ENCODE results near the gene TRAPPC6A. TPM values are rescaled to one million over a fixed set of nuclear protein-coding genes. Genes with fewer than 3 reads are reported as not detected.
A peak's percentile ranks its signal among the peaks of the same experiment; 100 is the strongest.

TRAPPC6A gene
- total and polyA plus RNA-seq, 2 of the 13 experiments (the other 11 are each of a cell fraction or from before 2014, with no cell fraction given), result 6.5 to 21.0 TPM

DNA sequence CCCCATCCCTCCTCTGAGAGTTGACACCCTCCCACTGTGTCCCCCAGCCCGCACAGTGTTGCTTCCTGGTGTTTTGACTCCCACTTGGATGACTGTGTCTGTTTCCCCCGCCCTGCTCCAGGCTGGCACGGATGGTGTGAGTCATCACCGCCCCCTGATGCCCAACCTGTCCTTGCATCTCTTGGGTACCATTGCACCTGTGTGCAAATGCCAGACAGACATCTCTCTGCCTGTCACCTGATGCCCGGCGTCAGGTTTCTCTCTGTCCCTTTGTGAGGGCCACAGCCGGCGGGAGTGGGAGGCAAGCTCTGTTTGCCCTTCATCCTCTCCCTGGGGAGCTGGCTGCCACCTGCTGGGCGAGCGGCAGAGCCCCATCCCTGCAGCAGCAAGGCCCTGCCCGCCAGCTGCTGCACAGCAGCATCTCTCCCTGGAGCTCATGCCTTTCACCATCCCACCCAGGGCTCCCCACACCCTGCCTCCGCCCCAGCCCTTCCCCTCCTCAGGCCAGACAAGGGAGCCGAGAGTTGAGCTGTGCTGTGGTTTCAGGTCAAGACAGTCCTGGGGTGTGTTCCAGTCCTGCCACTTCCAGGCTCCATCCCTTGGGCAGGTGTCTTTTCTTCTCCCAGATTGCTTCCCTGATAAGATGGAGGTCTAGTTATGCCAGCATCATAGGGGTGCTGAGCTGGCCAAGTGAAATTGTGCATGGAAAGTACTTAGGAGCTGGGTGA, 47.0 kb downstream of the TRAPPC6A start (continued):
- TF ChIP-seq HNRNPLL (IDR thresholded peaks at IDR 0.05; ENCODE audit: low read depth, low read length, poor library complexity, severe bottlenecking), result no peak
- TF ChIP-seq POGZ (CRISPR knock-in tag; IDR thresholded peaks at IDR 0.05), result no peak
- TF ChIP-seq ZNF468 (CRISPR knock-in tag; IDR thresholded peaks at IDR 0.05), result no peak
- TF ChIP-seq, protein P1, sequence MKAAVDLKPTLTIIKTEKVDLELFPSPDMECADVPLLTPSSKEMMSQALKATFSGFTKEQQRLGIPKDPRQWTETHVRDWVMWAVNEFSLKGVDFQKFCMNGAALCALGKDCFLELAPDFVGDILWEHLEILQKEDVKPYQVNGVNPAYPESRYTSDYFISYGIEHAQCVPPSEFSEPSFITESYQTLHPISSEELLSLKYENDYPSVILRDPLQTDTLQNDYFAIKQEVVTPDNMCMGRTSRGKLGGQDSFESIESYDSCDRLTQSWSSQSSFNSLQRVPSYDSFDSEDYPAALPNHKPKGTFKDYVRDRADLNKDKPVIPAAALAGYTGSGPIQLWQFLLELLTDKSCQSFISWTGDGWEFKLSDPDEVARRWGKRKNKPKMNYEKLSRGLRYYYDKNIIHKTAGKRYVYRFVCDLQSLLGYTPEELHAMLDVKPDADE (CRISPR knock-in tag; IDR thresholded peaks at IDR 0.05), result no peak
- TF ChIP-seq ZNF720 (CRISPR knock-in tag; IDR thresholded peaks at IDR 0.05), result no peak
- TF ChIP-seq ZFP1 (CRISPR knock-in tag; IDR thresholded peaks at IDR 0.05), result no peak
- no peak for TF ChIP-seq ZSCAN30 (CRISPR knock-in tag; IDR thresholded peaks at IDR 0.05)
- no peak for TF ChIP-seq PHF8 (CRISPR knock-in tag; IDR thresholded peaks at IDR 0.05)
- no peak for TF ChIP-seq ZNF207 (IDR thresholded peaks at IDR 0.05; ENCODE audit: borderline replicate concordance)
- TF ChIP-seq, protein P2, sequence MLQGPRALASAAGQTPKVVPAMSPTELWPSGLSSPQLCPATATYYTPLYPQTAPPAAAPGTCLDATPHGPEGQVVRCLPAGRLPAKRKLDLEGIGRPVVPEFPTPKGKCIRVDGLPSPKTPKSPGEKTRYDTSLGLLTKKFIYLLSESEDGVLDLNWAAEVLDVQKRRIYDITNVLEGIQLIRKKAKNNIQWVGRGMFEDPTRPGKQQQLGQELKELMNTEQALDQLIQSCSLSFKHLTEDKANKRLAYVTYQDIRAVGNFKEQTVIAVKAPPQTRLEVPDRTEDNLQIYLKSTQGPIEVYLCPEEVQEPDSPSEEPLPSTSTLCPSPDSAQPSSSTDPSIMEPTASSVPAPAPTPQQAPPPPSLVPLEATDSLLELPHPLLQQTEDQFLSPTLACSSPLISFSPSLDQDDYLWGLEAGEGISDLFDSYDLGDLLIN (CRISPR knock-in tag; IDR thresholded peaks at IDR 0.05; ENCODE audit: borderline replicate concordance), result no peak
- no peak for TF ChIP-seq ZNF83 (CRISPR knock-in tag; IDR thresholded peaks at IDR 0.05; ENCODE audit: borderline replicate concordance)
- no peak for TF ChIP-seq ZNF703 (CRISPR knock-in tag; IDR thresholded peaks at IDR 0.05; ENCODE audit: borderline replicate concordance)
- TF ChIP-seq HES4 (CRISPR knock-in tag; IDR thresholded peaks at IDR 0.05; ENCODE audit: borderline replicate concordance), result no peak
- TF ChIP-seq ZNF879 (CRISPR knock-in tag; IDR thresholded peaks at IDR 0.05), result no peak
- TF ChIP-seq ZFP82 (CRISPR knock-in tag; IDR thresholded peaks at IDR 0.05; ENCODE audit: borderline replicate concordance), result no peak
- no peak for TF ChIP-seq ZFP36L2 (CRISPR knock-in tag; IDR thresholded peaks at IDR 0.05)
- TF ChIP-seq NAIF1 (CRISPR knock-in tag; IDR thresholded peaks at IDR 0.05; ENCODE audit: borderline replicate concordance), result no peak
- TF ChIP-seq JDP2 (CRISPR knock-in tag; IDR thresholded peaks at IDR 0.05; ENCODE audit: borderline replicate concordance), result no peak
- TF ChIP-seq ZZZ3 (CRISPR knock-in tag; IDR thresholded peaks at IDR 0.05; ENCODE audit: borderline replicate concordance), result no peak
- TF ChIP-seq CENPX (CRISPR knock-in tag; IDR thresholded peaks at IDR 0.05), result no peak
- TF ChIP-seq RCOR2 (CRISPR knock-in tag; IDR thresholded peaks at IDR 0.05), result no peak
- TF ChIP-seq IRF2 (CRISPR knock-in tag; IDR thresholded peaks at IDR 0.05), result no peak
- 0 out of 2 replicates have a peak, but pooled peaks have one; percentile 34 for TF ChIP-seq ZNF605 (CRISPR knock-in tag; IDR thresholded peaks at IDR 0.05)
- TF ChIP-seq FOXA1 (IDR thresholded peaks at IDR 0.05), result no peak
- TF ChIP-seq FOXA1 (CRISPR knock-in tag; IDR thresholded peaks at IDR 0.05), result peak; percentile 44; the same call in 1 of the 2 replicates
- TF ChIP-seq TGIF2 (CRISPR knock-in tag; IDR thresholded peaks at IDR 0.05), result no peak
- no peak for TF ChIP-seq SNAI1 (CRISPR knock-in tag; IDR thresholded peaks at IDR 0.05; ENCODE audit: borderline replicate concordance)
- peak; percentile 86 for TF ChIP-seq HNRNPL (IDR thresholded peaks at IDR 0.05; ENCODE audit: low read depth, low read length)
- no peak for TF ChIP-seq KDM3A (CRISPR knock-in tag; IDR thresholded peaks at IDR 0.05; ENCODE audit: low read depth)
- TF ChIP-seq MYC (CRISPR knock-in tag; IDR thresholded peaks at IDR 0.05; ENCODE audit: borderline replicate concordance), result no peak
- no peak for TF ChIP-seq HCFC1 (IDR thresholded peaks at IDR 0.05; ENCODE audit: low read depth, low read length)
- TF ChIP-seq ZNF660 (CRISPR knock-in tag; IDR thresholded peaks at IDR 0.05; ENCODE audit: borderline replicate concordance, low read depth), result no peak
- no peak for TF ChIP-seq DPF2 (CRISPR knock-in tag; IDR thresholded peaks at IDR 0.05; ENCODE audit: borderline replicate concordance, low read depth)

Data from HepG2 (cell line).